ENCODE data around the gene SLC19A1. TPM values are rescaled to one million over a fixed set of nuclear protein-coding genes. Genes with fewer than 3 reads are reported as not detected.

SLC19A1 gene
- total RNA-seq, 4 donors from 2014 or later, result 3.3 to 27.9 (median 11.4) TPM

GRCh38 chr21:45458281-45459170 lies 83.7 kb downstream of the SLC19A1 start:
- no peaks in the 10 kb centered on the region for H3K27me3 ChIP-seq
- peak overlapping the region in 3 of 4 donors; percentile 10 to 47 (median 18) for H3K4me3 ChIP-seq
- TF ChIP-seq CTCF (IDR thresholded peaks at IDR 0.05), result no peak
- H3K4me1 ChIP-seq, result peaks cover 0 to 38% (median 17%) of the 10 kb centered on the region in 4 donors
- WGBS, 2 donors, result 62 to 70% methylated on average over 22 to 23 of the region's 30 CpGs
- peak overlapping the region in 3 of 4 donors; percentile 20 to 75 (median 63) for H3K27ac ChIP-seq
- no peak for DNase-seq (ENCODE audit: low spot score in 2 of 2)
- peaks cover 0 to 18% (median 0%) of the 10 kb centered on the region in 3 donors for H3K36me3 ChIP-seq
- H3K9me3 ChIP-seq, result peaks cover 0 to 24% (median 3%) of the 10 kb centered on the region in 4 donors

DNA sequence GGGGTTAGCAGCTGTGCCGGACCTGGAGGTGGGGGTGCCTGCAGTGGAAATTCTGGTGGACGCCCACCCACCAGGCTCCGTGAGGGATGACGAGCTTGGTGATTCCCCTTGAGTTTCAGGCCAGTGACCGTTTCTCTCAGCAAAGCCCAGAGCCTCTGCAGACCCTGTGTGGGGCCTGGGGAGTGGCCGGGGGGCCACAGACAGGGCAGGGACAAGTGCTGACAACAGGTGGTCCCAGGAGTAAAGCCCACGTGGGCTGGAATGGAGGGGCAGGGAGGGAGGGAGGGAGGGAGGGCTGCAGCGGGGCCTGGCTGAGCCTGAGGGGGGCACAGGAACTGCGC lies 84.4 kb downstream of the SLC19A1 start:
- Histone ChIP-seq H3K4me3 (peak overlapping the region in 3 of 4 donors; percentile 10 to 47 (median 18)), H3K27ac (peak overlapping the region in 3 of 4 donors; percentile 20 to 75 (median 63)), H3K9me3 (peaks cover 0 to 22% (median 3%) of the 10 kb centered on the region in 4 donors), H3K27me3 (no peaks in the 10 kb centered on the region), H3K36me3 (peaks cover 0 to 18% (median 0%) of the 10 kb centered on the region in 3 donors), H3K4me1 (peaks cover 0 to 40% (median 17%) of the 10 kb centered on the region in 4 donors)
- TF ChIP-seq POLR2A (IDR thresholded peaks at IDR 0.05), result no peak
- TF ChIP-seq EP300 (IDR thresholded peaks at IDR 0.05), result no peak
- TF ChIP-seq CTCF (IDR thresholded peaks at IDR 0.05), result no peak
- no peak for DNase-seq (ENCODE audit: low spot score in 2 of 2)
- 52 to 72% methylated on average over 8 of the region's 9 CpGs for WGBS, 2 donors

DNA sequence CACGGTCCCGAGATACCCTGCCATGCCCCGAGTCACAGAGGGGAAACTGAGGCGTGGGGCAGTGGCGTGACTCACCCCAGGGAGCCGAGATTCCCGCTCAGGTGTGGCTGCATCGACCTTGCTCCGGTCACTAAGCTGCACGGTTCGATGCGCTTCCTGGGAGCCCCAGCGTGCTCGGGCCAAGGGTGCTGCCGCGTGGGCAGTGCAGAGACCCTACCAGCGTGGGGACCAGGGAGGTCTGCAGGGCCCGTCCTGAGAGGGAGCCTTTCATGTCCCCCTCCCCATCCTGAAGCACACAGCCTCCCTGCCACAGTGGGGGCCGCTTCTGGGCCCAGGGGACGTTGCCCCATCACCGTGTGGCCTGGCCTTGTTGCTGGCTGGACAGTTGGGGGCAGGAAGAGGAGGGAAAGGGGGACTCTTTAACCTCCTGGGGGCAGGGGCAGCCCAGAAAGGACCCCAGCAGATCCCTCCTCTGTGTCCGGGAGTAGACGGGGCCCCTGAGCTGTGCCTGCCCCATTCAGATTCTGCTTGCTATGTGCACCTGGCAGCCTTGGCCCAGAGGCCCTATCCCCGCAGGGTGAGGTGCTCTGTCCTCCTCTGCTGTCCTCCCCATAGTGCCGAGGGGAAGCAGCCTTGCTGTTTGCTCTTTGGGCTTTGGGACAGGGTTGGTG lies 84.9 kb downstream of the SLC19A1 start:
- peaks cover 0 to 40% (median 17%) of the 10 kb centered on the region in 4 donors for H3K4me1 ChIP-seq
- no peaks in the 10 kb centered on the region for H3K27me3 ChIP-seq
- WGBS, 2 donors, result 56 to 73% methylated on average over 11 to 23 of the region's 25 CpGs
- no peak for DNase-seq (ENCODE audit: low spot score in 2 of 2)
- peak overlapping the region; percentile 16 to 47 (median 26) for H3K4me3 ChIP-seq
- H3K27ac ChIP-seq, result peak overlapping the region in 2 of 4 donors; percentile 63 to 75
- TF ChIP-seq CTCF (IDR thresholded peaks at IDR 0.05) (no peak), EP300 (IDR thresholded peaks at IDR 0.05) (no peak), POLR2A (IDR thresholded peaks at IDR 0.05) (no peak)
- H3K36me3 ChIP-seq, result peaks cover 0 to 18% (median 0%) of the 10 kb centered on the region in 3 donors
- peaks cover 0 to 17% (median 3%) of the 10 kb centered on the region in 4 donors for H3K9me3 ChIP-seq

- no peak for TF ChIP-seq EP300 (IDR thresholded peaks at IDR 0.05)
- no peak for TF ChIP-seq POLR2A (IDR thresholded peaks at IDR 0.05)
- TF ChIP-seq CTCF (IDR thresholded peaks at IDR 0.05), result no peak
- Histone ChIP-seq H3K4me1 (peaks cover 0 to 40% (median 17%) of the 10 kb centered on the region in 4 donors), H3K36me3 (peaks cover 0 to 18% (median 0%) of the 10 kb centered on the region in 3 donors), H3K27ac (peak overlapping the region in 3 of 4 donors; percentile 8 to 75 (median 63)), H3K27me3 (no peaks in the 10 kb centered on the region), H3K9me3 (peaks cover 0 to 11% (median 3%) of the 10 kb centered on the region in 4 donors), H3K4me3 (peak overlapping the region; percentile 6 to 47 (median 26))
- no peak for DNase-seq (ENCODE audit: low spot score in 2 of 2)
- 87 to 90% methylated on average over 24 to 25 of the region's 38 CpGs for WGBS, 2 donors
These were observed 85.6 kb downstream of the SLC19A1 start for GRCh38 chr21:45456584-45457160.

All from tibial nerve (tissue), 4 donors.